Adrenal gland (tissue), 12 donors: Measurements from ENCODE around the gene ANTKMT. TPM values are rescaled to one million over a fixed set of nuclear protein-coding genes. Genes with fewer than 3 reads are reported as not detected.

Experiments
- DNase-seq, 7 donors: peaks; one replicate each; pipeline ENCODE4 v3.0.0-alpha.2; 2019 to 2020
- H3K27ac ChIP-seq, 5 donors: fragments of 200-600 bp; sonication (generic) in 4 of 5; 1 replicate in 3 of 5; 2 replicates in 2 of 5; pipeline versions ENCODE4 v1.5.1 to v1.8.0; 2016 to 2020; ENCODE audit warnings: mild to moderate bottlenecking in 1 of 5
- H3K27me3 ChIP-seq: fragments of 200-600 bp; 2 replicates; pipeline ENCODE4 v1.8.0; 2021
- H3K36me3 ChIP-seq, 2 donors: fragments of 200-600 bp; replicated peaks in 1 of 2; 1 replicate in 1 of 2; 2 replicates in 1 of 2; pipeline versions ENCODE4 v1.5.1 to v1.8.0; 2018 to 2022
- H3K4me1 ChIP-seq, 2 donors: fragments of 200-600 bp; replicated peaks in 1 of 2; 1 replicate in 1 of 2; 2 replicates in 1 of 2; pipeline versions ENCODE4 v1.5.1 to v1.8.0; 2018 to 2021
- H3K4me3 ChIP-seq, 4 donors: fragments of 200-600 bp; sonication (generic) in 3 of 4; one replicate each; pipeline ENCODE4 v1.5.1; 2016 to 2018
- H3K9me3 ChIP-seq, 3 donors: fragments of 200-600 bp; sonication (generic) in 1 of 3; replicated peaks in 1 of 3; 1 replicate in 2 of 3; 2 replicates in 1 of 3; pipeline versions ENCODE4 v1.5.1 to v1.8.0; 2016 to 2021
- POLR2A ChIP-seq, 2 donors: fragments of 450-650 bp; IDR thresholded peaks; one replicate each; pipeline ENCODE4 v1.6.1; 2017; ENCODE audit warnings: antibody characterized with exemption in 2 of 2, mild to moderate bottlenecking in 2 of 2, moderate library complexity in 1 of 2
- WGBS, 4 donors: extraction: QIAGEN DNeasy Blood & Tissue Kit in 2 of 4; methylation state at CpG; one replicate each; pipeline versions ENCODE4 v1.1.5 to v1.1.7; 2013 to 2017; 5-methylcytosine and 5-hydroxymethylcytosine counted together
- intact Hi-C, 2 donors: fragments of 100-400 bp; cut with DNase I; formaldehyde crosslinking; loops; one replicate each; pipeline versions ENCODE4 v1.14.1 to v1.15.0; 2022 to 2023
- polyA plus RNA-seq, 3 donors: library from polyadenylated mRNA; stranded (reverse); fragments of 200-250 nt in 2 of 3; fragments of 350-450 nt in 1 of 3; fragmentation: Illumina TruSeq in 1 of 3; extraction: RNeasy Lipid Tissue Mini Kit (QIAGEN cat#74804) in 1 of 3; gene quantifications; one replicate each; pipeline ENCODE4 v1.2.3, GENCODE V29; 2013 to 2014
- total RNA-seq, 9 donors: library from RNA; depleted of rRNA in 4 of 9; stranded (reverse); fragments of >200 nt in 4 of 9; fragments of 120-200 nt in 1 of 9; fragmentation: NEBNext Ultra II Directional in 1 of 9; extraction: Animal tissue kit (Norgen Biotek cat#: 25700) in 1 of 9; gene quantifications; one replicate each; pipeline versions ENCODE4 v1.1.0 to v1.2.4, GENCODE V29; 2013 to 2023
- TF ChIP-seq, protein P1 (sequence below), 6 experiments: fragments of 450-650 bp in 4 of 6; fragments of 200-600 bp in 2 of 6; sonication (generic) in 1 of 6; IDR thresholded peaks; 1 replicate in 5 of 6; 2 replicates in 1 of 6; pipeline versions ENCODE4 v1.5.1 to v1.8.0; 2016 to 2021; ENCODE audit warnings: antibody characterized with exemption in 6 of 6, mild to moderate bottlenecking in 2 of 6, moderate library complexity in 1 of 6
- donor health status: healthy with polysubstance abuse.
- donor health status: Bipolar disorder and iron deficiency.
- donor health status: DM: yes; HTN: yes; CAD: no.
- donor health status: DM: no; HTN: no; CAD: no.
- donor health status: DM: no; HTN: no; CAD: no.
- donor health status: DM: yes; HTN: yes; CAD: no.

ANTKMT gene
- total and polyA plus RNA-seq, 12 donors = 0.48 to 127 (median 64.1) TPM

DNA sequence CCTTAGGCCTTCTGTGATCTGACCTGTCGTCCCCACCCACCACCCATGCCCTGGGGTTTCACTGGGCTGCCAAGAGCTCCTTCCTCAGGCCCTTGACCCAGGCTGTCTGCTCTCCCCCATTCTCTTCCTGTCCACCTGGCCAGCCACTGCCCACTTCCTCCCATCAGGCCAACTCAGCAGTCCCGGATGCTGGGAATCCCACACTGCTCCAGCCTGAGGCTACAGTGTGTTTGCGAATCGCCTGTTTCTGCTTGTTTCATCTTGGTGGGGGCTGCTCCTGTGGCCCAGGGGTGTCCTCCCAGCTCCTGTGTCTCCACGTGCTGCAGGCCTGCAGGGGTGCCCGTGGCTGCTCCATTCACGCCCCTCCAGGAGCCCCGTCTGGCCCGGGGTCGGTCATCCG, 6.9 kb upstream of the ANTKMT start:
- H3K27me3 ChIP-seq = peaks cover 8% of the 10 kb centered on the region

DNA sequence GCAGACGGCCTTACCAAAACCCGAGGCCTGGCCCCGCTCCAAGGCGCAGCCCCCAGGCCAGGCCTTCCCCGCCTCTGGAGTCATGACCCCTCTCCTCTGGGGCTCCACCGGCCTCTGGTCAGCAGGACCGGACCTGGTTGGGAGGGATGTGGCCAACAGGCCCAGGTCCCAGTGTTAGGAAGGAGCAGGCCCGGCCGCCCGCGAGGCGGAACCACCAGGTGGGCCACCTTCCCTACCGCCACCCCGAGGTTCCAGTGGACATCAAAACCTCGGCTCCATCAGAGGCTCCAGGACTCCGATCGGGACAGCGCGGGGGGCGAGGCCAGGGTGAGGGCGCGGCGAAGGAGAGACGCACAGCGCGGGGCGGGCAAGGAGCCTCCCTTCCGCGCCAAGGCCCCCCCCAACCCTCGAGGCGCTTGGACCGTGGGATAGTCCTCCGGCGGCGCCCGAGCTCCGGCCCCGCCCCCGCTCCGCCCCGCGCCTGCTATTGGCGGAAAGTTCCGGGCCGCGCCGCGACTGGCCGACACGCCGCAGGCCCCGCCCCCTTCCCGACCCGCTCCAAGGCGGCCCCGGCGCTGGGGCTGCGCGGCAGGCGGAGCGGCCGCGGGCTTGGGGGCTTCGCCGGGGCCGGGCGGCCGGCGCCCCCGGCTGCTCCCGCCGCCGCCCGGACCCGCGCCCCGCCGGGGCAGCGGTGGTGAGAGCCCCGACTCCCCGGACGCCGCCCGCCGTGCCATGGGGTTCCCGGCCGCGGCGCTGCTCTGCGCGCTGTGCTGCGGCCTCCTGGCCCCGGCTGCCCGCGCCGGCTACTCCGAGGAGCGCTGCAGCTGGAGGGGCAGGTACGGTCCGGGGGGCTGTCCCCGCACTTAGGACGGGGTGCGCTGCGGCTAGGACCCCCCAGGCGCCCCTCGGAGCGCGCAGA, 6.1 kb upstream of the ANTKMT start, which contains the start of gene METRN:
METRN (plus strand) TSS at position 561 of the 919 bp plus-strand sequence; CDS start at position 733, 172 bp downstream.
- Histone ChIP-seq H3K4me3 (peak within 1 kb of the TSS in 2 of 4 donors; percentile 37 to 76), H3K27me3 (peaks cover 6% of the 10 kb centered on the region), H3K36me3 (no peaks in the 10 kb centered on the region), H3K27ac (peak within 1 kb of the TSS in 3 of 5 donors; percentile 42 to 62 (median 56)), H3K9me3 (no peaks in the 10 kb centered on the region), H3K4me1 (peaks cover 17 to 29% of the 10 kb centered on the region in 2 donors)
- DNase-seq = peak; percentile 87 to 95 (median 93)
- intact Hi-C loops = loop anchor here (5.0 to 10.0 kb wide), 3 partner anchors 72 to 342 kb away; partner anchors contain the start of genes CHTF18 (in 1 of the 2) and RPUSD1 (in 1 of the 2)
- TF ChIP-seq, protein P1, sequence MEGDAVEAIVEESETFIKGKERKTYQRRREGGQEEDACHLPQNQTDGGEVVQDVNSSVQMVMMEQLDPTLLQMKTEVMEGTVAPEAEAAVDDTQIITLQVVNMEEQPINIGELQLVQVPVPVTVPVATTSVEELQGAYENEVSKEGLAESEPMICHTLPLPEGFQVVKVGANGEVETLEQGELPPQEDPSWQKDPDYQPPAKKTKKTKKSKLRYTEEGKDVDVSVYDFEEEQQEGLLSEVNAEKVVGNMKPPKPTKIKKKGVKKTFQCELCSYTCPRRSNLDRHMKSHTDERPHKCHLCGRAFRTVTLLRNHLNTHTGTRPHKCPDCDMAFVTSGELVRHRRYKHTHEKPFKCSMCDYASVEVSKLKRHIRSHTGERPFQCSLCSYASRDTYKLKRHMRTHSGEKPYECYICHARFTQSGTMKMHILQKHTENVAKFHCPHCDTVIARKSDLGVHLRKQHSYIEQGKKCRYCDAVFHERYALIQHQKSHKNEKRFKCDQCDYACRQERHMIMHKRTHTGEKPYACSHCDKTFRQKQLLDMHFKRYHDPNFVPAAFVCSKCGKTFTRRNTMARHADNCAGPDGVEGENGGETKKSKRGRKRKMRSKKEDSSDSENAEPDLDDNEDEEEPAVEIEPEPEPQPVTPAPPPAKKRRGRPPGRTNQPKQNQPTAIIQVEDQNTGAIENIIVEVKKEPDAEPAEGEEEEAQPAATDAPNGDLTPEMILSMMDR (IDR thresholded peaks at IDR 0.05) = no peak
- TF ChIP-seq POLR2A (IDR thresholded peaks at IDR 0.05) = peak in 1 of 2 donors; percentile 27
- WGBS, 4 donors = 4 to 5% methylated on average over 84 to 108 of the region's 108 CpGs; no CpG with 5 or more reads in 2 of the 4 donors

More for the DNA sequence above, 6.9 kb upstream of the ANTKMT start:
- Histone ChIP-seq H3K4me1 (peaks cover 16 to 26% of the 10 kb centered on the region in 2 donors), H3K9me3 (no peaks in the 10 kb centered on the region), H3K4me3 (no peak overlapping the region), H3K27ac (no peak overlapping the region), H3K36me3 (no peaks in the 10 kb centered on the region)
- TF ChIP-seq, protein P1 (IDR thresholded peaks at IDR 0.05) = no peak
- TF ChIP-seq POLR2A (IDR thresholded peaks at IDR 0.05) = no peak
- 59 to 88% (median 71%) methylated on average over 4 to 11 of the region's 11 CpGs for WGBS, 4 donors
- no peak for DNase-seq
- intact Hi-C loops = loop anchor here (5.0 to 10.0 kb wide), 3 partner anchors 73 to 343 kb away; partner anchors contain the start of genes CHTF18 (in 1 of the 2) and RPUSD1 (in 1 of the 2)

DNA sequence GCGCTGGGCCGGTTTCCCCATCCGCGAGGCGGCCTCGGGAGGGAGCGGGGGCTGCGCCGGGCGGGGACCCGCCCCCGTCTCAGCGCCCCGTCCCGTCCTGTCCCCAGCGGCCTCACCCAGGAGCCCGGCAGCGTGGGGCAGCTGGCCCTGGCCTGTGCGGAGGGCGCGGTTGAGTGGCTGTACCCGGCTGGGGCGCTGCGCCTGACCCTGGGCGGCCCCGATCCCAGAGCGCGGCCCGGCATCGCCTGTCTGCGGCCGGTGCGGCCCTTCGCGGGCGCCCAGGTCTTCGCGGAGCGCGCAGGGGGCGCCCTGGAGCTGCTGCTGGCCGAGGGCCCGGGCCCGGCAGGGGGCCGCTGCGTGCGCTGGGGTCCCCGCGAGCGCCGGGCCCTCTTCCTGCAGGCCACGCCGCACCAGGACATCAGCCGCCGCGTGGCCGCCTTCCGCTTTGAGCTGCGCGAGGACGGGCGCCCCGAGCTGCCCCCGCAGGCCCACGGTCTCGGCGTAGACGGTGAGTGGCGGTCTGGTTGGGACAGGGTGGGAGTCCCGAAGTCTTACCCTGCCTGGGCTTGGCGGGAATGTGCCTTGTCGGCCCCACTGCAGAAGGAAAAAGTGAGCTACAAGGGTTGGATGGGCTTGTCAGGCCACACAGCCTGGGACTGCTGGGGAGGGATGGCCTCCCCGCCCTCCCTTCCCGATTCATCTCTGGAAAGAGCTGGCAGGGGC, 5.3 kb upstream of the ANTKMT start:
- Histone ChIP-seq H3K27me3 (peaks cover 6% of the 10 kb centered on the region), H3K9me3 (no peaks in the 10 kb centered on the region), H3K36me3 (no peaks in the 10 kb centered on the region), H3K4me1 (peaks cover 23 to 34% of the 10 kb centered on the region in 2 donors), H3K4me3 (peak overlapping the region in 2 of 4 donors; percentile 37 to 76), H3K27ac (peak overlapping the region in 3 of 5 donors; percentile 42 to 62 (median 56))
- TF ChIP-seq, protein P1 (IDR thresholded peaks at IDR 0.05) = no peak
- TF ChIP-seq POLR2A (IDR thresholded peaks at IDR 0.05) = no peak
- intact Hi-C loops = loop anchor here in 1 of 2 donors (10.0 kb wide), 1 partner anchor 339 kb away; no protein-coding TSS in a partner anchor
- peak in 1 of 7 donors; percentile 29 for DNase-seq
- 1 to 18% (median 4%) methylated on average over 4 to 74 of the region's 74 CpGs for WGBS, 4 donors
